Measurements from ENCODE around the gene LONP2.
"Not testable (repeated sequence)": the region's sequence is repeated elsewhere in the genome, so short reads cannot be mapped to it uniquely, and the experiment has no call there.

DNA sequence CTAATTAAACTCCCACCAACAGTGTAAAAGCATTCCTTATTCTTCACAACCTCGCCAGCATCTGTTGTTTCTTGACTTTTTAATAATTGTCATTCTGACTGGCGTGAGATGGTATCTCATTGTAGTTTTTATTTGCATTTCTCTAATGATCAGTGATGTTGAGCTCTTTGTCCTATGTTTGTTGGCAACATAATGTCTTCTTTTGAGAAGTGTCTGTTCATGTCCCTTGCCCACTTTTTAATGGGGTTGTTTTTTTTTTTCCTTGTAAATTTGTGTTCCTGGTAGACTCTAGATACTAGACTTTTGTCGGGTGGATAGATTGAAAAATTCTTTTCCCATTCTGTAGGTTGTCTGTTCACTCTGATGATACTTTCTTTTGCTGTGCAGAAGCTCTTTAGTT, 69.8 kb downstream of the LONP2 start:
- TF ChIP-seq POLR2AphosphoS5 (IDR thresholded peaks at IDR 0.05); POLR2A (IDR thresholded peaks at IDR 0.05; ENCODE audit: low read depth); CTCF (IDR thresholded peaks at IDR 0.05); EP300 (IDR thresholded peaks at IDR 0.05): not testable (repeated sequence)

Measured in esophagus muscularis mucosa (tissue), 4 donors.